Omental fat pad (tissue), 4 donors: ENCODE results near the gene FRMD7. TPM values are rescaled to one million over a fixed set of nuclear protein-coding genes. Genes with fewer than 3 reads are reported as not detected.
"Not testable (repeated sequence)": the region's sequence is repeated elsewhere in the genome, so short reads cannot be mapped to it uniquely, and the experiment has no call there.

Experiments
- ATAC-seq: fragments of 150-250 bp; one replicate; pipeline ENCODE4 v1.9.1; 2016; ENCODE audit warnings: mild to moderate bottlenecking, moderate library complexity; ENCODE audit not compliant: low FRiP score
- DNase-seq: peaks from one replicate; pipeline ENCODE4 v3.0.0-alpha.2; 2019; ENCODE audit warnings: low spot score
- CTCF ChIP-seq, 3 donors: fragments of 450-650 bp; IDR thresholded peaks; one replicate each; pipeline ENCODE4 v1.5.1; 2016 to 2017; ENCODE audit warnings: antibody characterized with exemption in 3 of 3, mild to moderate bottlenecking in 3 of 3, moderate library complexity in 2 of 3
- total RNA-seq, 4 donors: library from RNA; depleted of rRNA; stranded (reverse); fragments of >200 nt; gene quantifications; one replicate each; pipeline ENCODE4 v1.1.0, GENCODE V29; 2016

Gene FRMD7
- total RNA-seq, 4 donors from 2014 or later: not detected

DNA sequence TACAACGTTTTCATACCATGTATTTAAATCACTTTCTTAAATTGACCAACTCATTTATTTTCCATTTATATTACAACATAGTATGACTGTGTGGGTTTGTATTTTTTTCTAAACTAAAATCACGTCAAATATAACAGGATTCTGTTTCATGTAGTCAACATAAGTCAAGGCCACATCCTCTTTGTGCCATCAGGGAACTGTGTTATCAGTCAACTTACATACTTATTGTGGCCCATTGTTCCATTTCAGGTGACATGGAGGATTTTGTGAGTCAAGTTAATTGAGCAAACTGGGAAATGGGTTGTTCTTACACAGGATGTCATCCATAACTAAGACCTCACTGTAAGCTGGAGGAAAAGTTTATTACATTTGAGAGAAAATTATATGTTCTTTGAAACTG is 68.8 kb downstream of the FRMD7 start:
- no peak for ATAC-seq
- DNase-seq: no peak
- TF ChIP-seq CTCF (IDR thresholded peaks at IDR 0.05): no peak

DNA sequence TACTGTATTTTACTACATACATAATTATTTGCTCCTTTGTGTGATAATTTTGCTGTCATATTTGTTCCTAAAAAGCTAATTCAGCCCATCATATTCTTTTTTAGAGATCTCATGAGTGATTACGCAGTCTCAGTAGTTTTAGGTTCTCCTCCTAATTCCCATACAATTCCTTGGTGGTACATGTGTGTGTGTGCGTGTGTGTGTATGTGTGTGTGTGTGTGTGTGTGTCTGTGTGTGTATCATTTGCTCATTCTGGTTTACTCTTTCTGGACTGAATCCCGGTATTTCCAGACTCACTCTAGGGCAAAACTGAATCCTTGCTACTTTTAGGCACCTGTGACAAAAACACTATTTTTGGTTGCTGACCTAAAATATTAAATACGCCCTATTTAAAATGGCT is 69.8 kb downstream of the FRMD7 start:
- ATAC-seq: no peak
- TF ChIP-seq CTCF (IDR thresholded peaks at IDR 0.05): no peak

GRCh38 chrX:132051778-132052177 is 76.0 kb downstream of the FRMD7 start:
- ATAC-seq, DNase-seq: not testable (repeated sequence)

More for the DNA sequence above, 69.8 kb downstream of the FRMD7 start:
- no peak for DNase-seq

GRCh38 chrX:132046533-132046932 is 81.3 kb downstream of the FRMD7 start:
- no peak for TF ChIP-seq CTCF (IDR thresholded peaks at IDR 0.05)
- DNase-seq: no peak
- ATAC-seq: no peak

GRCh38 chrX:132045456-132045855 is 82.4 kb downstream of the FRMD7 start:
- TF ChIP-seq CTCF (IDR thresholded peaks at IDR 0.05): no peak
- ATAC-seq (no peak), DNase-seq (no peak)

GRCh38 chrX:132044953-132045352 is 82.9 kb downstream of the FRMD7 start:
- no peak for TF ChIP-seq CTCF (IDR thresholded peaks at IDR 0.05)
- no peak for ATAC-seq
- no peak for DNase-seq

DNA sequence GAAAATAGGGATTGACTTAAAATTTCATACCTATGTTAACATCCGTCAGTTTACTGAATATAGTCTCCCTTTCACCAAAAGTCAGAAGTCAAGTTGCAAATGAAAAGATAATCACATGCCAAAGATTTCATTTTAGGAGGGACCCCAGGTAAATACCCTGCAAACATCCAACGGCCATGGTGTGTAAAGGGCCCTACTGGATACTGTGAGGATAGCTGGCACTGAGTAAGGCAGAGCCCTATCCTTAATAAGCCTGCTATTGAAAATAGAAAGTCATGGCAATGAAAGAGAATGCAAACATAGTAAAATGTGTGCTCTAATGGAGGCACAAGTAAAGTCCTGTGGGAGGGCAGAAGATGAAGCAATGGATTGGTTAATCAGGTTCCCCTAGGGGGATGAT is 83.8 kb downstream of the FRMD7 start:
- DNase-seq (no peak), ATAC-seq (no peak)
- no peak for TF ChIP-seq CTCF (IDR thresholded peaks at IDR 0.05)

DNA sequence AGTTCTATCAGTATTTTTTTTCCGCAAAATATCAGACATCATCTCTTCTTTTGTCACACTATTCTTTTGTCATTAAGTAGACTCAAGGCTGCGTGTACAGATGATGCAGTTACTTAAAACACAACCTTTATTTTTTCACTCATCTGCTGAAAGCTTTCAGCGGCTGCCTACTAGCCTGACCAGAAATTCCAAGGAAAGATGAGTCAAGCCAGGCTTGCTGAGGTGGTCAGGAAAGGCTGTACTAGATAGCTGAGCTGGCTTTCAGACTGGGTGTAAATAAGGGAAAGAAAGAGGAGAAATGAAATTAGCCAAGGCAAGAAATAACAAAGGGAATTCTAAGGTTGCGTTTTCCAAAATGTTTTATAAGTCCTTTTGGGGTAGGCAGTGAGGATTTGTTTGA is 86.8 kb downstream of the FRMD7 start:
- no peak for TF ChIP-seq CTCF (IDR thresholded peaks at IDR 0.05)
- ATAC-seq: peak; percentile 78
- DNase-seq: no peak
